Smooth muscle cell (in vitro differentiated cells): ENCODE data around the gene MED16. TPM values are rescaled to one million over a fixed set of nuclear protein-coding genes. Genes with fewer than 3 reads are reported as not detected.

ENCODE experiments used
- DNase-seq: peaks from one replicate; lab custom pipeline; 2025; ENCODE audit not compliant: unreplicated experiment; lab: John Stamatoyannopoulos, UW
- H2AFZ ChIP-seq: fragments of 200-600 bp; sonication (generic); 2 replicates; pipeline ENCODE4 v1.6.0; 2016; ENCODE audit warnings: antibody characterized with exemption, low read depth, mild to moderate bottlenecking
- H3F3A ChIP-seq: fragments of 200-600 bp; sonication (generic); 2 replicates; pipeline ENCODE4 v1.6.0; 2017; ENCODE audit warnings: antibody characterized with exemption, low read depth
- H3K27ac ChIP-seq: fragments of 200-600 bp; sonication (generic); 2 replicates; pipeline ENCODE4 v1.5.1; 2016; ENCODE audit warnings: low read depth, mild to moderate bottlenecking
- H3K27me3 ChIP-seq: fragments of 200-600 bp; sonication (generic); 2 replicates; pipeline ENCODE4 v1.6.1; 2016; ENCODE audit warnings: low read depth, mild to moderate bottlenecking
- H3K36me3 ChIP-seq: fragments of 200-600 bp; sonication (generic); 2 replicates; pipeline ENCODE4 v1.5.1; 2016; ENCODE audit warnings: low read depth
- H3K4me1 ChIP-seq: fragments of 200-600 bp; sonication (generic); 2 replicates; pipeline ENCODE4 v1.5.1; 2016; ENCODE audit warnings: low read depth
- H3K4me2 ChIP-seq: fragments of 200-600 bp; sonication (generic); 2 replicates; pipeline ENCODE4 v1.6.0; 2016; ENCODE audit warnings: mild to moderate bottlenecking
- H3K4me3 ChIP-seq: fragments of 200-600 bp; sonication (generic); 2 replicates; pipeline ENCODE4 v1.5.1; 2016; ENCODE audit warnings: mild to moderate bottlenecking
- H3K79me2 ChIP-seq: fragments of 200-600 bp; sonication (generic); 2 replicates; pipeline ENCODE4 v1.6.0; 2016; ENCODE audit warnings: low read depth, mild to moderate bottlenecking
- H3K9ac ChIP-seq: fragments of 200-600 bp; sonication (generic); 2 replicates; pipeline ENCODE4 v1.6.0; 2016; ENCODE audit warnings: low read depth
- H3K9me3 ChIP-seq: fragments of 200-600 bp; sonication (generic); replicated peaks from 2 replicates; pipeline ENCODE4 v1.5.1; 2016; ENCODE audit warnings: low read depth
- H4K20me1 ChIP-seq: fragments of 200-600 bp; sonication (generic); 2 replicates; pipeline ENCODE4 v1.6.0; 2016; ENCODE audit warnings: low read depth
- CTCF ChIP-seq: fragments of 200-600 bp; sonication (generic); IDR thresholded peaks from 2 replicates; pipeline ENCODE4 v1.5.1; 2017; ENCODE audit warnings: borderline replicate concordance, mild to moderate bottlenecking, antibody characterized with exemption; ENCODE audit not compliant: insufficient read depth, poor library complexity, severe bottlenecking
- WGBS: methylation state at CpG from one replicate; pipeline ENCODE4 v1.1.7; 2016; ENCODE audit warnings: low lambda C conversion rate; 5-methylcytosine and 5-hydroxymethylcytosine counted together
- polyA plus RNA-seq: library from polyadenylated mRNA; unstranded; fragments of >200 nt; fragmentation: Nextera tagmentation; extraction: Ambion mirVana; gene quantifications from 2 replicates; pipeline ENCODE4 v1.2.1, GENCODE V29; 2016
- total RNA-seq: library from RNA; depleted of rRNA; stranded (reverse); fragments of >200 nt; gene quantifications from 2 replicates; pipeline ENCODE4 v1.2.3, GENCODE V29; 2014

Gene MED16
- total and polyA plus RNA-seq, 2 experiments from 2014 or later: 25.2 to 87.1 TPM

DNA sequence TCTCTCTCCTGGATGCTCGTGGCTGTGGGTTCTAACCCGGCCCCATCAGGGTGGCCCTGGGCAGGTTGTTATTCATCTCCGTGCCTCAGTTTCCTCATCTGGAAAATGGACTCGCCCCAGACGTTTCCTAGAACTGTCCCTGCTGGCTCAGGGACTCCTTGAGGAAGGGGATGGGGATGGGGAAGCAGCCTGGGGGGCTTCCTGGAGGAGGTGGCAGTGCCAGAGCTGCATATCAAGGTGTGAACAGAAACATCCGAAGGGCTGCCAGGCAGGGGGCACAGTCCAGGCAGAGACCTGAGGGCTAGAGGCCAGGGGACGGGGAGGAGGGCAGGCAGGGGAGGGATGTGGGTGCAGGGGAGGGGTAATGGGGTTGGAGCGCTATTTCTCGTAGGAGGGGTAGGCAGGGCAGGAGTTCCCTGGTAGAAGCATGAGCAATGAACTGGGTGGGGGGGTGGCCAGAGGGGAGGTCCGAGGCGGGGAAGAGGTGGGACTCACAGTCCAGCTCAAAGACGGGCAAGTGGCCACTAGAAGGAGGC is 44.5 kb downstream of the MED16 start:
- no peak for DNase-seq
- no peak overlapping the region for H3K4me3 ChIP-seq
- H3K9me3 ChIP-seq: no peaks in the 10 kb centered on the region
- no peaks in the 10 kb centered on the region for H3K36me3 ChIP-seq
- no peak overlapping the region for H3K4me2 ChIP-seq
- peaks cover 8% of the 10 kb centered on the region for H3F3A ChIP-seq
- no peaks in the 10 kb centered on the region for H3K4me1 ChIP-seq
- TF ChIP-seq CTCF: no peak
- H2AFZ ChIP-seq: no peak overlapping the region
- H3K79me2 ChIP-seq: no peaks in the 10 kb centered on the region
- no peaks in the 10 kb centered on the region for H4K20me1 ChIP-seq
- H3K27me3 ChIP-seq: peaks cover 14% of the 10 kb centered on the region
- no peak overlapping the region for H3K27ac ChIP-seq
- H3K9ac ChIP-seq: no peak overlapping the region
- 85% methylated on average over 7 of the region's 12 CpGs for WGBS

DNA sequence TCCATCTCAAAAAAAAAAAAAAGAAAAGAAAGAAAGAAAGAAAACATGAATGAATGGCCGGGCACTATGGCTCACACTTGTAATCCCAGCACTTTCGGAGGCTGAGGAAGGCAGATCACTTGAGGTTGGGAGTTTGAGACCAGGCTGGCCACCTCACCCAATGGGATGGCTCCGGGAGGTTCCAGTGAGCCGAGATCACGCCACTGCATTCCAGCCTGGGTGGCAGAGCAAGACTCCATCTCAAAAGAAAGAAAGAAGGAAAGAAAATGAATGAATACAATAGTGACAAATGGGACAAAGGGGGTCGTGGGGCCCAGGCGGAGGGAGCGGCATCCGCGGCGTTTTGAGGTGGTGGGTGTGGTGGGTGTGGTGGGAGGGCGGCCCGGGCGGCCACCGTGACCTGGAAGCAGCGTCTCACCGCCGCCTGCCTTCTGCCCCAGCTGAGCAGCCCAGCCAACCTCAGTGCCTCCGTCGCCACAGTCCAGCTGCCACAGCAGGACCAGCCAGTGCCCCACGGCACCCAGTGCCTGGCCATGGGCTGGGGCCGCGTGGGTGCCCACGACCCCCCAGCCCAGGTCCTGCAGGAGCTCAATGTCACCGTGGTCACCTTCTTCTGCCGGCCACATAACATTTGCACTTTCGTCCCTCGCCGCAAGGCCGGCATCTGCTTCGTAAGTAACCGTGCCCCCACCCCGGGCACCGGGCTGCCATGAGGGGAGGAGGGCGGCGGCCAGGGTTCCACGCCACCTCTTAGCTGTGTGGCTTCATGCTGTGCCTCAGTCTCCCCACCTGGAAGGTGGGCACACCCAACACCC is 47.1 kb downstream of the MED16 start:
- whole genome bisulfite sequencing: 82% methylated on average over 37 of the region's 37 CpGs
- Histone ChIP-seq H2AFZ (no peak overlapping the region), H3K4me2 (no peak overlapping the region), H3K27ac (no peak overlapping the region), H3K27me3 (peaks cover 25% of the 10 kb centered on the region), H3K36me3 (no peaks in the 10 kb centered on the region), H3K9ac (no peak overlapping the region), H3K4me1 (no peaks in the 10 kb centered on the region), H3K79me2 (no peaks in the 10 kb centered on the region), H4K20me1 (no peaks in the 10 kb centered on the region), H3K4me3 (no peak overlapping the region), H3F3A (peaks cover 8% of the 10 kb centered on the region), H3K9me3 (no peaks in the 10 kb centered on the region)
- no peak for TF ChIP-seq CTCF
- no peak for DNase-seq

GRCh38 chr19:844546-844971 is 48.4 kb downstream of the MED16 start:
- no peak overlapping the region for H3K27ac ChIP-seq
- no peaks in the 10 kb centered on the region for H3F3A ChIP-seq
- H3K79me2 ChIP-seq: no peaks in the 10 kb centered on the region
- peaks cover 25% of the 10 kb centered on the region for H3K27me3 ChIP-seq
- H3K4me2 ChIP-seq: no peak overlapping the region
- no peak overlapping the region for H3K9ac ChIP-seq
- WGBS: 79% methylated on average over 7 of the region's 11 CpGs
- no peaks in the 10 kb centered on the region for H3K36me3 ChIP-seq
- H3K4me3 ChIP-seq: no peak overlapping the region
- H4K20me1 ChIP-seq: no peaks in the 10 kb centered on the region
- no peaks in the 10 kb centered on the region for H3K9me3 ChIP-seq
- H3K4me1 ChIP-seq: no peaks in the 10 kb centered on the region
- no peak overlapping the region for H2AFZ ChIP-seq
- DNase-seq: no peak
- no peak for TF ChIP-seq CTCF
